ENCODE data around the gene LNPK. TPM values are rescaled to one million over a fixed set of nuclear protein-coding genes. Genes with fewer than 3 reads are reported as not detected.

Gene LNPK
- total and polyA plus RNA-seq, 2 experiments from 2014 or later: 15.4 to 48.5 TPM

DNA sequence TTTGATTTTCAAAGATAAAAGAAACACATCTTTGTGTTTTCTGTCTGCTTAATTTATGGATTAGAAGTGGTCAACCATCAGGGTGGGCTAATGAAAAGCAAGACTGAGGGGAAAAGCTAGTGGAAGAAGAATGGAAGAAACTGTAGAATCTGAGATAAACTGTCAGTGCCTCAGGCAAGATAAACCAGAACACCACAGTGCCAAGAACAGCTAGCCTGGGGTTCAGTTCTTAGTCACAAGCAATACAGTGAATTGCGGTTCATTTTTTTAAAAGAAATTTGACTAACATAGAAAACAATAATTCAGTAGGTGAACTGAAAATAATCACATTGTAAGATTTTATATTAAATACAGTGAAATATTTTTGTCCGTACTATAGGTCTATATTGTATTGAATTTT, 22.0 kb upstream of the LNPK start:
- peak overlapping the region; percentile 42 for H3K27ac ChIP-seq
- H3K4me3 ChIP-seq: no peak overlapping the region
- no peaks in the 10 kb centered on the region for H3K4me1 ChIP-seq (ENCODE audit: insufficient read depth)
- H3K36me3 ChIP-seq (replicated peaks; ENCODE audit: insufficient read depth, low read depth): no peaks in the 10 kb centered on the region
- no peaks in the 10 kb centered on the region for H4K20me1 ChIP-seq (ENCODE audit: insufficient read depth, poor library complexity, severe bottlenecking)
- H3K27me3 ChIP-seq: no peaks in the 10 kb centered on the region
- 57% methylated on average over 2 of the region's 2 CpGs for WGBS (ENCODE audit: low lambda C conversion rate, missing lambda C conversion rate)
- peak overlapping the region; percentile 29 for H3K4me2 ChIP-seq
- H2AFZ ChIP-seq: no peak overlapping the region
- no peak for DNase-seq (ENCODE audit: low spot score)
- H3K9me2 ChIP-seq (replicated peaks; ENCODE audit: insufficient read depth): no peaks in the 10 kb centered on the region
- no peaks in the 10 kb centered on the region for H3K9me3 ChIP-seq (ENCODE audit: low read depth)
- no peaks in the 10 kb centered on the region for H3K79me2 ChIP-seq
- no peak for TF ChIP-seq EZH2phosphoT487 (IDR thresholded peaks at IDR 0.05; ENCODE audit: low read depth, severe bottlenecking, unreplicated experiment)
- no peak for TF ChIP-seq EZH2 (IDR thresholded peaks at IDR 0.05; ENCODE audit: borderline replicate concordance)
- TF ChIP-seq, protein P1, sequence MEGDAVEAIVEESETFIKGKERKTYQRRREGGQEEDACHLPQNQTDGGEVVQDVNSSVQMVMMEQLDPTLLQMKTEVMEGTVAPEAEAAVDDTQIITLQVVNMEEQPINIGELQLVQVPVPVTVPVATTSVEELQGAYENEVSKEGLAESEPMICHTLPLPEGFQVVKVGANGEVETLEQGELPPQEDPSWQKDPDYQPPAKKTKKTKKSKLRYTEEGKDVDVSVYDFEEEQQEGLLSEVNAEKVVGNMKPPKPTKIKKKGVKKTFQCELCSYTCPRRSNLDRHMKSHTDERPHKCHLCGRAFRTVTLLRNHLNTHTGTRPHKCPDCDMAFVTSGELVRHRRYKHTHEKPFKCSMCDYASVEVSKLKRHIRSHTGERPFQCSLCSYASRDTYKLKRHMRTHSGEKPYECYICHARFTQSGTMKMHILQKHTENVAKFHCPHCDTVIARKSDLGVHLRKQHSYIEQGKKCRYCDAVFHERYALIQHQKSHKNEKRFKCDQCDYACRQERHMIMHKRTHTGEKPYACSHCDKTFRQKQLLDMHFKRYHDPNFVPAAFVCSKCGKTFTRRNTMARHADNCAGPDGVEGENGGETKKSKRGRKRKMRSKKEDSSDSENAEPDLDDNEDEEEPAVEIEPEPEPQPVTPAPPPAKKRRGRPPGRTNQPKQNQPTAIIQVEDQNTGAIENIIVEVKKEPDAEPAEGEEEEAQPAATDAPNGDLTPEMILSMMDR (IDR thresholded peaks at IDR 0.05; ENCODE audit: poor library complexity): no peak

DNA sequence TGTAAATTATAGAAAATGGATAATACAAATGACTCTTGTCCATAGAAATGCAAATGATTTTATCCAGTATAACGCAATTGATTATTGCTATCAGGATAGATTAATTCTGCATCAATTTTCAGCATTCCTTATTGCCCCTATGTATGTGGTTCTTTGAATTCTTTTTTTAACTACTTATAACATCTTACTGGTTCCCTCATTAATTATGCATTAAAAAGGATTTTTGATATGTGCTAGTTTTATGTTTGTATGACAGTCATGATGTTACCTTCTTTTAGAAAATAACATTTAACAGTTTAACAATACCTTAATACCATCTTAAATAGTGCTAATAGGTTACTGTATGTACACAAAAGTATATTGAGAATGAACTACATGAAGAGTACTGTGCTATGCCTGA, 20.0 kb upstream of the LNPK start:
- 98% methylated on average over 1 of the region's 1 CpG for WGBS (ENCODE audit: low lambda C conversion rate, missing lambda C conversion rate)

DNA sequence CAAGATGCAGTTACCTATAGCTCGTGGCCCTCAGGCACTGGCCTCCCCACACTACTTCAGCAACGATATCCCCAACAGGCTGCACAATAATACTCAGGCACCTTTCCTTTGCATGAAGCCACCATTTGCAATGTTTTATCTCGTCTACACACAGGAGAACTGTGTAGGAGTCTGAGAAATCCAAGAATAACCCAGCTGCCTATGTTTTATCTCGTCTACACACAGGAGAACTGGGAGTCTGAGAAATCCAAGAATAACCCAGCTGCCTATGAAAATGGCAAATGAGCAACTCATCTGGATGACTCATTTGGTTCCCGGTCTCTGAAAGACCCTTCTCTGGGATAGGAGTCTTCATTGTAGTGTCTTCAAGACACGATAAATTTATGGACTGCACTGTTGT, 18.3 kb upstream of the LNPK start:
- H3K4me3 ChIP-seq: no peak overlapping the region
- H3K9me2 ChIP-seq (replicated peaks; ENCODE audit: insufficient read depth): no peaks in the 10 kb centered on the region
- no peaks in the 10 kb centered on the region for H3K27me3 ChIP-seq
- H3K4me2 ChIP-seq: no peak overlapping the region
- no peak for DNase-seq (ENCODE audit: low spot score)
- no peaks in the 10 kb centered on the region for H4K20me1 ChIP-seq (ENCODE audit: insufficient read depth, poor library complexity, severe bottlenecking)
- H3K9me3 ChIP-seq (ENCODE audit: low read depth): no peaks in the 10 kb centered on the region
- no peaks in the 10 kb centered on the region for H3K4me1 ChIP-seq (ENCODE audit: insufficient read depth)
- H3K79me2 ChIP-seq: no peaks in the 10 kb centered on the region
- H3K36me3 ChIP-seq (replicated peaks; ENCODE audit: insufficient read depth, low read depth): no peaks in the 10 kb centered on the region
- TF ChIP-seq, protein P1 (IDR thresholded peaks at IDR 0.05; ENCODE audit: poor library complexity): no peak
- no peak for TF ChIP-seq EZH2 (IDR thresholded peaks at IDR 0.05; ENCODE audit: borderline replicate concordance)
- TF ChIP-seq EZH2phosphoT487 (IDR thresholded peaks at IDR 0.05; ENCODE audit: low read depth, severe bottlenecking, unreplicated experiment): no peak
- H3K27ac ChIP-seq: no peak overlapping the region
- H2AFZ ChIP-seq: no peak overlapping the region
- 92% methylated on average over 6 of the region's 6 CpGs for WGBS (ENCODE audit: low lambda C conversion rate, missing lambda C conversion rate)

More for the DNA sequence above, 20.0 kb upstream of the LNPK start:
- H3K27ac ChIP-seq: no peak overlapping the region
- no peaks in the 10 kb centered on the region for H3K79me2 ChIP-seq
- H3K9me2 ChIP-seq (replicated peaks; ENCODE audit: insufficient read depth): no peaks in the 10 kb centered on the region
- no peak for TF ChIP-seq EZH2phosphoT487 (IDR thresholded peaks at IDR 0.05; ENCODE audit: low read depth, severe bottlenecking, unreplicated experiment)
- TF ChIP-seq, protein P1 (IDR thresholded peaks at IDR 0.05; ENCODE audit: poor library complexity): no peak
- no peak for TF ChIP-seq EZH2 (IDR thresholded peaks at IDR 0.05; ENCODE audit: borderline replicate concordance)
- H3K4me3 ChIP-seq: no peak overlapping the region
- H3K27me3 ChIP-seq: no peaks in the 10 kb centered on the region
- H3K36me3 ChIP-seq (replicated peaks; ENCODE audit: insufficient read depth, low read depth): no peaks in the 10 kb centered on the region
- H3K9me3 ChIP-seq (ENCODE audit: low read depth): no peaks in the 10 kb centered on the region
- no peak overlapping the region for H2AFZ ChIP-seq
- no peak overlapping the region for H3K4me2 ChIP-seq
- no peaks in the 10 kb centered on the region for H3K4me1 ChIP-seq (ENCODE audit: insufficient read depth)
- no peaks in the 10 kb centered on the region for H4K20me1 ChIP-seq (ENCODE audit: insufficient read depth, poor library complexity, severe bottlenecking)
- no peak for DNase-seq (ENCODE audit: low spot score)

DNA sequence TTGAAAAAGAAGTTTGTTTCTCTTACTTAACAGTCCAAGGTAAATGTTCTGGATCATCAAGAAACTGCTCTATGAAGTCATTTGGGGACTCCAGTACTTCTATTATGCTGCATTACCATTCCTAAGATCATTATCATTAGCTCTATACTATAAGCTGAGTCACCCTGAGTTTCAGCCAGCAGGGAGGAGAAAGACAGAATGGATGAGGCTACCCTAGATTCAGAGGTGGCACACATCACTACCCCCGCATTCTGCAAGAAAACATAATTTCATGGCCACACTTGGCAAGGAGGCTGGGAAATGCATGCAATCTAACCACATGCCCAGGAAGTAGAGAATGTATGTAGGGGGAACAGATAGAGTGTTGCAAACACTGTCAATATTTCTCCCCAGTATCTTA, 16.6 kb upstream of the LNPK start:
- Histone ChIP-seq H3K4me2 (no peak overlapping the region), H3K4me1 (ENCODE audit: insufficient read depth) (no peaks in the 10 kb centered on the region), H3K79me2 (no peaks in the 10 kb centered on the region), H4K20me1 (ENCODE audit: insufficient read depth, poor library complexity, severe bottlenecking) (no peaks in the 10 kb centered on the region), H3K27ac (no peak overlapping the region), H3K4me3 (no peak overlapping the region), H3K9me2 (replicated peaks; ENCODE audit: insufficient read depth) (no peaks in the 10 kb centered on the region), H2AFZ (no peak overlapping the region), H3K36me3 (replicated peaks; ENCODE audit: insufficient read depth, low read depth) (no peaks in the 10 kb centered on the region), H3K9me3 (ENCODE audit: low read depth) (no peaks in the 10 kb centered on the region), H3K27me3 (no peaks in the 10 kb centered on the region)
- WGBS (ENCODE audit: low lambda C conversion rate, missing lambda C conversion rate): 92% methylated on average over 1 of the region's 1 CpG
- TF ChIP-seq EZH2 (IDR thresholded peaks at IDR 0.05; ENCODE audit: borderline replicate concordance) (no peak), EZH2phosphoT487 (IDR thresholded peaks at IDR 0.05; ENCODE audit: low read depth, severe bottlenecking, unreplicated experiment) (no peak)
- TF ChIP-seq, protein P1 (IDR thresholded peaks at IDR 0.05; ENCODE audit: poor library complexity): no peak
- DNase-seq (ENCODE audit: low spot score): no peak

All from hepatocyte (in vitro differentiated cells).